HepG2 (cell line): Measurements from ENCODE around the gene PALM3. TPM values are rescaled to one million over a fixed set of nuclear protein-coding genes. Genes with fewer than 3 reads are reported as not detected.
A peak's percentile ranks its signal among the peaks of the same experiment; 100 is the strongest.

Experiments used
- ELF1 ChIP-seq: sonication (generic); formaldehyde crosslinking; IDR thresholded peaks from 2 replicates; pipeline ENCODE4 v1.4.0; 2020; ENCODE audit warnings: missing genetic modification reagents
- FOXA3 ChIP-seq: IDR thresholded peaks from 2 replicates; pipeline ENCODE4 v1.6.1; 2016; ENCODE audit warnings: missing genetic modification reagents, missing compliant biosample characterization
- HCFC1 ChIP-seq: fragments of 150-350 bp; IDR thresholded peaks from 2 replicates; pipeline ENCODE4 v1.6.1; 2014; ENCODE audit warnings: low read depth, low read length
- NCOR1 ChIP-seq: fragments of 200-600 bp; sonication (generic); IDR thresholded peaks from 2 replicates; pipeline ENCODE4 v1.7.0; 2017; ENCODE audit warnings: antibody characterized with exemption, low read length, borderline replicate concordance
- NFE2L1 ChIP-seq: sonication (generic); formaldehyde crosslinking; IDR thresholded peaks from 2 replicates; pipeline ENCODE4 v1.4.0; 2020; ENCODE audit warnings: missing genetic modification reagents, mild to moderate bottlenecking, borderline replicate concordance
- RELA ChIP-seq: sonication (generic); formaldehyde crosslinking; IDR thresholded peaks from 2 replicates; pipeline ENCODE4 v1.4.0; 2020; ENCODE audit warnings: missing genetic modification reagents
- SAP130 ChIP-seq: IDR thresholded peaks from 2 replicates; pipeline ENCODE4 v1.6.1; 2016; ENCODE audit warnings: low read depth
- SKIL ChIP-seq: sonication (generic); formaldehyde crosslinking; IDR thresholded peaks from 2 replicates; pipeline ENCODE4 v1.8.0; 2022; ENCODE audit warnings: missing genetic modification reagents, mild to moderate bottlenecking, moderate library complexity, borderline replicate concordance
- SMYD3 ChIP-seq: sonication (generic); formaldehyde crosslinking; IDR thresholded peaks from 2 replicates; pipeline ENCODE4 v1.8.1; 2023; ENCODE audit warnings: mild to moderate bottlenecking, missing genetic modification reagents
- SP140L ChIP-seq: sonication (generic); formaldehyde crosslinking; IDR thresholded peaks from 2 replicates; pipeline ENCODE4 v1.4.0; 2020; ENCODE audit warnings: missing genetic modification reagents, borderline replicate concordance
- SYNCRIP ChIP-seq: fragments of 200-400 bp; formaldehyde crosslinking; IDR thresholded peaks from 2 replicates; pipeline ENCODE4 v1.6.1; 2018; ENCODE audit warnings: mild to moderate bottlenecking, low read depth, low read length; ENCODE audit not compliant: insufficient read depth
- TEF ChIP-seq: sonication (generic); formaldehyde crosslinking; IDR thresholded peaks from 2 replicates; pipeline ENCODE4 v1.5.0; 2020; ENCODE audit warnings: missing genetic modification reagents
- ZBTB2 ChIP-seq: sonication (generic); formaldehyde crosslinking; IDR thresholded peaks from 2 replicates; pipeline ENCODE4 v1.8.0; 2022; ENCODE audit warnings: low read depth, missing genetic modification reagents
- ZBTB25 ChIP-seq: IDR thresholded peaks from 2 replicates; pipeline ENCODE4 v1.6.1; 2018; ENCODE audit warnings: missing genetic modification reagents
- ZNF10 ChIP-seq: sonication (generic); formaldehyde crosslinking; IDR thresholded peaks from 2 replicates; pipeline ENCODE4 v1.4.0; 2020; ENCODE audit warnings: mild to moderate bottlenecking, low read depth, missing genetic modification reagents, borderline replicate concordance
- ZNF451 ChIP-seq: sonication (generic); formaldehyde crosslinking; IDR thresholded peaks from 2 replicates; pipeline ENCODE4 v1.5.0; 2020; ENCODE audit warnings: mild to moderate bottlenecking, missing genetic modification reagents
- ZNF567 ChIP-seq: sonication (generic); formaldehyde crosslinking; IDR thresholded peaks from 2 replicates; pipeline ENCODE4 v1.8.1; 2023; ENCODE audit warnings: mild to moderate bottlenecking, missing genetic modification reagents, borderline replicate concordance
- ZNF687 ChIP-seq: sonication (generic); formaldehyde crosslinking; IDR thresholded peaks from 2 replicates; pipeline ENCODE4 v1.5.1; 2020; ENCODE audit warnings: mild to moderate bottlenecking, missing genetic modification reagents, moderate library complexity
- ZSCAN21 ChIP-seq: sonication (generic); formaldehyde crosslinking; IDR thresholded peaks from 2 replicates; pipeline ENCODE4 v1.8.0; 2022; ENCODE audit warnings: mild to moderate bottlenecking, missing genetic modification reagents, moderate library complexity, borderline replicate concordance
- polyA plus RNA-seq, 8 experiments: library from polyadenylated mRNA; depleted of rRNA in 3 of 8; stranded (reverse) in 7 of 8; unstranded in 1 of 8; fragments of >200 nt; fragmentation: Illumina TruSeq in 4 of 8; extraction: Trizol in 4 of 8; gene quantifications; 2 replicates each; pipeline versions ENCODE4 v1.2.1 to v1.2.3, GENCODE V29; 2011 to 2016; ENCODE audit warnings: low read depth in 4 of 8, missing spikeins in 1 of 8, mixed read lengths in 1 of 8; ENCODE audit not compliant: insufficient read depth in 1 of 8
- total RNA-seq, 5 experiments: library from RNA; depleted of rRNA; stranded (reverse); fragments of >200 nt; fragmentation: Illumina TruSeq; extraction: Trizol; gene quantifications; 2 replicates each; pipeline ENCODE4 v1.2.3, GENCODE V29; 2016; ENCODE audit warnings: low read depth in 1 of 5

PALM3 gene
- total and polyA plus RNA-seq, 2 of the 13 experiments (the other 11 are each of a cell fraction or from before 2014, with no cell fraction given) = 0.79 to 2.4 TPM

- TF ChIP-seq ZNF687 (CRISPR knock-in tag) (peak; percentile 95), SP140L (CRISPR knock-in tag) (no peak), ZBTB25 (CRISPR knock-in tag) (no peak), ELF1 (CRISPR knock-in tag) (peak; percentile 50; the same call in 1 of the 2 replicates), SMYD3 (CRISPR knock-in tag) (0 out of 2 replicates have a peak, but pooled peaks have one; percentile 58), ZNF10 (CRISPR knock-in tag) (no peak), TEF (no peak), NFE2L1 (CRISPR knock-in tag) (no peak), SYNCRIP (no peak), ZBTB2 (CRISPR knock-in tag) (0 out of 2 replicates have a peak, but pooled peaks have one; percentile 49), SKIL (CRISPR knock-in tag) (no peak), RELA (no peak), SAP130 (CRISPR knock-in tag) (peak; percentile 37), HCFC1 (no peak), ZNF451 (CRISPR knock-in tag) (no peak), FOXA3 (no peak), ZSCAN21 (no peak; the same call in 1 of the 2 replicates), ZNF567 (CRISPR knock-in tag) (no peak), NCOR1 (no peak)
These were observed 30.0 kb downstream of the PALM3 start, which contains the start of gene IL27RA (continued) for GRCh38 chr19:14031719-14032480.
